HepG2 (cell line): ENCODE results near the gene CTBP1. TPM values are rescaled to one million over a fixed set of nuclear protein-coding genes. Genes with fewer than 3 reads are reported as not detected.

Source experiments
- ATAC-seq: fragments of 200-7000 bp; cut with Tn5 transposase; 3 replicates; pipeline ENCODE4 v1.9.1; 2020; ENCODE audit warnings: mild to moderate bottlenecking, moderate library complexity
- BruUV-seq: library from RNA; stranded (reverse); fragments of 400-500 nt; replicated peaks from 2 replicates; lab custom pipeline; 2021; lab: Mats Ljungman, UMichigan
- CTCF ChIA-PET: fragments of 300-600 bp; formaldehyde crosslinking; extraction: SDS; loops from one replicate; lab custom pipeline; 2021; ENCODE audit warnings: low total read pairs, inconsistent platforms, low intra/inter-chr PET ratio; lab: Yijun Ruan, JAX
- POLR2A ChIA-PET: fragments of 350-600 bp; sonication (Branson Sonifier 250); formaldehyde crosslinking; loops from one replicate; lab custom pipeline; 2020; ENCODE audit warnings: antibody characterized with exemption, inconsistent platforms; lab: Yijun Ruan, JAX
- DNase-seq: peaks from one replicate; pipeline ENCODE4 v3.0.0-alpha.2; 2015; ENCODE audit warnings: low spot score
- FAIRE-seq: peaks from 3 replicates; lab custom pipeline; 2011; peaks lifted over from hg19 to GRCh38; lab: Jason Lieb, UNC
- H2AFZ ChIP-seq: one replicate; pipeline ENCODE4 v1.6.1; 2011; ENCODE audit warnings: low read length, inconsistent platforms
- H3K27ac ChIP-seq: fragments of 300-600 bp; 3 replicates; pipeline ENCODE4 v1.8.0; 2011; ENCODE audit warnings: mixed run types, mild to moderate bottlenecking, mixed read lengths, low read length, inconsistent platforms; ENCODE audit not compliant: insufficient read depth; ENCODE audit errors: extremely low read length
- H3K27me3 ChIP-seq, 2 experiments: fragments of 200-600 bp in 1 of 2; 2 replicates in 1 of 2; 3 replicates in 1 of 2; pipeline versions ENCODE4 v1.6.0 to v1.8.0; 2011; ENCODE audit warnings: low read length in 2 of 2, mild to moderate bottlenecking in 2 of 2, moderate library complexity in 2 of 2, inconsistent platforms in 1 of 2; ENCODE audit not compliant: insufficient read depth in 2 of 2, control insufficient read depth in 1 of 2
- H3K36me3 ChIP-seq, 2 experiments: fragments of 200-600 bp in 1 of 2; replicated peaks in 1 of 2; 2 replicates in 1 of 2; 3 replicates in 1 of 2; pipeline versions ENCODE4 v1.5.1 to v1.8.0; 2011; ENCODE audit warnings: low read length in 2 of 2, inconsistent platforms in 1 of 2; ENCODE audit not compliant: insufficient read depth in 2 of 2, control insufficient read depth in 1 of 2
- H3K4me1 ChIP-seq: 2 replicates; pipeline ENCODE4 v1.5.1; 2012; ENCODE audit warnings: low read length, inconsistent platforms; ENCODE audit not compliant: insufficient read depth
- H3K4me2 ChIP-seq: 2 replicates; pipeline ENCODE4 v1.6.0; 2011; ENCODE audit warnings: low read depth, low read length, inconsistent platforms
- H3K4me3 ChIP-seq, 3 experiments: fragments of 200-600 bp in 1 of 3; sonication (generic), shearing (Covaris generic) in 1 of 3; replicated peaks in 1 of 3; 2 replicates each; pipeline ENCODE4 v1.5.1; 2011 to 2016; ENCODE audit warnings: low read length in 3 of 3, inconsistent platforms in 2 of 3, low read depth in 2 of 3, mild to moderate bottlenecking in 2 of 3, control low read depth in 1 of 3, mixed read lengths in 1 of 3; ENCODE audit not compliant: insufficient read depth in 1 of 3
- H3K79me2 ChIP-seq: one replicate; pipeline ENCODE4 v1.6.1; 2011; ENCODE audit warnings: low read length, inconsistent platforms; ENCODE audit not compliant: insufficient read depth
- H3K9ac ChIP-seq: 2 replicates; pipeline ENCODE4 v1.6.0; 2011; ENCODE audit warnings: mild to moderate bottlenecking, low read depth, low read length, inconsistent platforms; ENCODE audit not compliant: insufficient read depth
- H3K9me3 ChIP-seq: 2 replicates; pipeline ENCODE4 v1.5.1; 2012; ENCODE audit warnings: mild to moderate bottlenecking, low read length
- H4K20me1 ChIP-seq: 2 replicates; pipeline ENCODE4 v1.6.0; 2011; ENCODE audit warnings: inconsistent platforms, mild to moderate bottlenecking, low read length, moderate library complexity; ENCODE audit not compliant: insufficient read depth
- MED13 ChIP-seq: sonication (generic); formaldehyde crosslinking; IDR thresholded peaks from 2 replicates; pipeline ENCODE4 v1.5.0; 2020; ENCODE audit warnings: missing genetic modification reagents
- MYNN ChIP-seq: sonication (generic); formaldehyde crosslinking; IDR thresholded peaks from 2 replicates; pipeline ENCODE4 v1.4.0; 2020; ENCODE audit warnings: mild to moderate bottlenecking, low read depth, missing genetic modification reagents
- PITX1 ChIP-seq: sonication (generic); formaldehyde crosslinking; IDR thresholded peaks from 2 replicates; pipeline ENCODE4 v1.5.1; 2020; ENCODE audit warnings: mild to moderate bottlenecking, missing genetic modification reagents
- THYN1 ChIP-seq: sonication (generic); formaldehyde crosslinking; IDR thresholded peaks from 2 replicates; pipeline ENCODE4 v1.8.1; 2023; ENCODE audit warnings: low read depth, mild to moderate bottlenecking, moderate library complexity, missing genetic modification reagents, borderline replicate concordance
- ZNF234 ChIP-seq: sonication (generic); formaldehyde crosslinking; conservative IDR thresholded peaks from 2 replicates; pipeline ENCODE4 v1.5.1; 2020; ENCODE audit warnings: mild to moderate bottlenecking, missing genetic modification reagents
- ZNF292 ChIP-seq: sonication (generic); formaldehyde crosslinking; IDR thresholded peaks from 2 replicates; pipeline ENCODE4 v1.8.1; 2022; ENCODE audit warnings: mild to moderate bottlenecking, low read depth, missing genetic modification reagents, borderline replicate concordance
- ZNF33B ChIP-seq: sonication (generic); formaldehyde crosslinking; IDR thresholded peaks from 2 replicates; pipeline ENCODE4 v1.5.1; 2020; ENCODE audit warnings: mild to moderate bottlenecking, missing genetic modification reagents
- WGBS: methylation state at CpG from one replicate; pipeline ENCODE4 v1.1.6; 2017; ENCODE audit warnings: low lambda C conversion rate; 5-methylcytosine and 5-hydroxymethylcytosine counted together
- in situ Hi-C: cut with HindIII; loops from 2 replicates; pipeline ENCODE4 v1.10.0; 2017; ENCODE audit warnings: low pct_unique_long_range_greater_than_20kb; ENCODE audit not compliant: extremely low pct_ligation_motif_present
- intact Hi-C: fragments of 100-400 bp; cut with micrococcal nuclease; formaldehyde crosslinking; loops from one replicate; pipeline ENCODE4 v1.10.0; 2022; ENCODE audit not compliant: unreplicated experiment
- polyA plus RNA-seq, 8 experiments: library from polyadenylated mRNA; depleted of rRNA in 3 of 8; stranded (reverse) in 7 of 8; unstranded in 1 of 8; fragments of >200 nt; fragmentation: Illumina TruSeq in 4 of 8; extraction: Trizol in 4 of 8; gene quantifications; 2 replicates each; pipeline versions ENCODE4 v1.2.1 to v1.2.3, GENCODE V29; 2011 to 2016; ENCODE audit warnings: low read depth in 4 of 8, missing spikeins in 1 of 8, mixed read lengths in 1 of 8; ENCODE audit not compliant: insufficient read depth in 1 of 8
- total RNA-seq, 5 experiments: library from RNA; depleted of rRNA; stranded (reverse); fragments of >200 nt; fragmentation: Illumina TruSeq; extraction: Trizol; gene quantifications; 2 replicates each; pipeline ENCODE4 v1.2.3, GENCODE V29; 2016; ENCODE audit warnings: low read depth in 1 of 5
- TF ChIP-seq, protein P1 (sequence below): sonication (generic); formaldehyde crosslinking; IDR thresholded peaks from 2 replicates; pipeline ENCODE4 v1.8.0; 2022; ENCODE audit warnings: missing genetic modification reagents, mild to moderate bottlenecking, borderline replicate concordance
- TF ChIP-seq, protein P2 (sequence below): sonication (generic); formaldehyde crosslinking; conservative IDR thresholded peaks from 2 replicates; pipeline ENCODE4 v1.4.0; 2020; ENCODE audit warnings: missing genetic modification reagents
- TF ChIP-seq, protein P3 (sequence below): sonication (generic); formaldehyde crosslinking; IDR thresholded peaks from 2 replicates; pipeline ENCODE4 v1.4.0; 2020; ENCODE audit warnings: missing genetic modification reagents
- TF ChIP-seq, protein P4 (sequence below): sonication (generic); formaldehyde crosslinking; IDR thresholded peaks from 2 replicates; pipeline ENCODE4 v1.5.1; 2020; ENCODE audit warnings: mild to moderate bottlenecking, missing genetic modification reagents, moderate library complexity

CTBP1 gene
- total and polyA plus RNA-seq, 2 of the 13 experiments (the other 11 are each of a cell fraction or from before 2014, with no cell fraction given): 78.5 to 112 TPM

DNA sequence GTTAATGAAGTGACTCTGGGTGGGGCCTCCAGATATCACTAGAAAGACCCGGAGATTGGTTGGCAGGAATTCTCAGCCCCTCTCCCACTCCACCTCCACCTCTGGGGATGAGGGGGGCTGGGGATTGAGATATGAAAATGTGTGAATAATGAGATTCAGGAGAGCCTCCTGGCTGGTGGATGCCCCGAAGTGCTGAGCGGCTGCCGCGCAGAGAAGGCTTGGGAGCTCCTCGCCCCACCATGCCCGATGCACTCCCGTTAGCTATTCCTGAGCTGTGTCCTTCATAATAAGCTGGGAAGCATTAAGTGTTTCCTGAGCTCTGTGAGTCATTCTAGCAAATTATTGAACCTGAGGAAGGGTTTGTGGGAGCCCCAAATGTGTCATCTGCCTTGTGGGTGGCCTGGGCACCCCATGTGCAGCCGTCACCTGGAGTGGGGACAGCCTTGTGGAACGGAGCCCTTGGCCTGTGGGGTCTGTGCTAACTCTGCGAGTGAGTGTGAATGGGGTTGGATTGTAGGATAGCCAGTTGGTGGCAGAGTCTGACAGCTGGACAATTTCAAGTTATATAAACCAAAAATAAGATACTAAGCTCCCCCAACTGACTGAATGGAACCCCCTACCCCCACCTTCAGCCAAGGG is 36.3 kb upstream of the CTBP1 start (continued):
- TF ChIP-seq MED13 (CRISPR knock-in tag) (no peak), ZNF33B (CRISPR knock-in tag) (no peak)
- TF ChIP-seq, all 625 proteins: peak for 0

DNA sequence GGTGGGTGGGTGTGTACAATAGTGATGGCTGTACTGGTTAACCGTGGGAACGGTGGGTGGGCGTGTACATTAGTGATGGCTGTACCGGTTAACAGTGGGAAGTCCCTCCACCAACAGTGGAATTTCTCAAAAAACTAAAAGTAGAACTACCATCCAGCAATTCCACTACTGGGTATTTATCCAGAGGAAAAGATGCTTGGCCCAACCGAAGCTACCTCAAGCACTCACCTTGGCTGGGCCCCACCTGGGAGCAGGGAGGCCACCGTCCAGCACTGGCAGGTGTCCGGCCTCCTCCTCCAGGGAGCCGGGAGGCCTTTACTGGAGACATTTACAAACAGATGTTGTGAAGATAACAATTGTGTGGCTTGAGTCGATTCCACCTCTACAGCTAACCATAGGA is 34.8 kb upstream of the CTBP1 start:
- BruUV-seq: no TSS peak
- Histone ChIP-seq H3K4me2 (no peak overlapping the region), H3K4me1 (peaks cover 19% of the 10 kb centered on the region), H2AFZ (no peak overlapping the region), H3K79me2 (peaks cover 7% of the 10 kb centered on the region), H3K9me3 (peaks cover 5% of the 10 kb centered on the region; the same call in 1 of the 2 replicates), H3K27me3 (no peaks in the 10 kb centered on the region; a peak in 1 of 5 replicates), H3K9ac (no peak overlapping the region), H3K36me3 (no peaks in the 10 kb centered on the region), H3K4me3 (no peak overlapping the region), H4K20me1 (no peaks in the 10 kb centered on the region), H3K27ac (no peak overlapping the region)
- in situ Hi-C loops (no loop called here), intact Hi-C loops (no loop called here)
- DNase-seq (no peak), FAIRE-seq (no peak), ATAC-seq (no peak)
- WGBS: 51% methylated on average over 9 of the region's 9 CpGs
- CTCF ChIA-PET: no interaction called here
- POLR2A ChIA-PET: no interaction called here
- TF ChIP-seq, protein P1, sequence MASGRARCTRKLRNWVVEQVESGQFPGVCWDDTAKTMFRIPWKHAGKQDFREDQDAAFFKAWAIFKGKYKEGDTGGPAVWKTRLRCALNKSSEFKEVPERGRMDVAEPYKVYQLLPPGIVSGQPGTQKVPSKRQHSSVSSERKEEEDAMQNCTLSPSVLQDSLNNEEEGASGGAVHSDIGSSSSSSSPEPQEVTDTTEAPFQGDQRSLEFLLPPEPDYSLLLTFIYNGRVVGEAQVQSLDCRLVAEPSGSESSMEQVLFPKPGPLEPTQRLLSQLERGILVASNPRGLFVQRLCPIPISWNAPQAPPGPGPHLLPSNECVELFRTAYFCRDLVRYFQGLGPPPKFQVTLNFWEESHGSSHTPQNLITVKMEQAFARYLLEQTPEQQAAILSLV (CRISPR knock-in tag): no peak
- TF ChIP-seq PITX1 (CRISPR knock-in tag): no peak
- TF ChIP-seq ZNF234 (CRISPR knock-in tag): no peak
- TF ChIP-seq, protein P2, sequence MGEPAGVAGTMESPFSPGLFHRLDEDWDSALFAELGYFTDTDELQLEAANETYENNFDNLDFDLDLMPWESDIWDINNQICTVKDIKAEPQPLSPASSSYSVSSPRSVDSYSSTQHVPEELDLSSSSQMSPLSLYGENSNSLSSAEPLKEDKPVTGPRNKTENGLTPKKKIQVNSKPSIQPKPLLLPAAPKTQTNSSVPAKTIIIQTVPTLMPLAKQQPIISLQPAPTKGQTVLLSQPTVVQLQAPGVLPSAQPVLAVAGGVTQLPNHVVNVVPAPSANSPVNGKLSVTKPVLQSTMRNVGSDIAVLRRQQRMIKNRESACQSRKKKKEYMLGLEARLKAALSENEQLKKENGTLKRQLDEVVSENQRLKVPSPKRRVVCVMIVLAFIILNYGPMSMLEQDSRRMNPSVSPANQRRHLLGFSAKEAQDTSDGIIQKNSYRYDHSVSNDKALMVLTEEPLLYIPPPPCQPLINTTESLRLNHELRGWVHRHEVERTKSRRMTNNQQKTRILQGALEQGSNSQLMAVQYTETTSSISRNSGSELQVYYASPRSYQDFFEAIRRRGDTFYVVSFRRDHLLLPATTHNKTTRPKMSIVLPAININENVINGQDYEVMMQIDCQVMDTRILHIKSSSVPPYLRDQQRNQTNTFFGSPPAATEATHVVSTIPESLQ (CRISPR knock-in tag): no peak
- TF ChIP-seq ZNF292 (CRISPR knock-in tag): no peak
- no peak for TF ChIP-seq THYN1 (CRISPR knock-in tag)
- TF ChIP-seq, protein P3, sequence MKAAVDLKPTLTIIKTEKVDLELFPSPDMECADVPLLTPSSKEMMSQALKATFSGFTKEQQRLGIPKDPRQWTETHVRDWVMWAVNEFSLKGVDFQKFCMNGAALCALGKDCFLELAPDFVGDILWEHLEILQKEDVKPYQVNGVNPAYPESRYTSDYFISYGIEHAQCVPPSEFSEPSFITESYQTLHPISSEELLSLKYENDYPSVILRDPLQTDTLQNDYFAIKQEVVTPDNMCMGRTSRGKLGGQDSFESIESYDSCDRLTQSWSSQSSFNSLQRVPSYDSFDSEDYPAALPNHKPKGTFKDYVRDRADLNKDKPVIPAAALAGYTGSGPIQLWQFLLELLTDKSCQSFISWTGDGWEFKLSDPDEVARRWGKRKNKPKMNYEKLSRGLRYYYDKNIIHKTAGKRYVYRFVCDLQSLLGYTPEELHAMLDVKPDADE (CRISPR knock-in tag): no peak
- TF ChIP-seq MYNN: no peak
- TF ChIP-seq, protein P4, sequence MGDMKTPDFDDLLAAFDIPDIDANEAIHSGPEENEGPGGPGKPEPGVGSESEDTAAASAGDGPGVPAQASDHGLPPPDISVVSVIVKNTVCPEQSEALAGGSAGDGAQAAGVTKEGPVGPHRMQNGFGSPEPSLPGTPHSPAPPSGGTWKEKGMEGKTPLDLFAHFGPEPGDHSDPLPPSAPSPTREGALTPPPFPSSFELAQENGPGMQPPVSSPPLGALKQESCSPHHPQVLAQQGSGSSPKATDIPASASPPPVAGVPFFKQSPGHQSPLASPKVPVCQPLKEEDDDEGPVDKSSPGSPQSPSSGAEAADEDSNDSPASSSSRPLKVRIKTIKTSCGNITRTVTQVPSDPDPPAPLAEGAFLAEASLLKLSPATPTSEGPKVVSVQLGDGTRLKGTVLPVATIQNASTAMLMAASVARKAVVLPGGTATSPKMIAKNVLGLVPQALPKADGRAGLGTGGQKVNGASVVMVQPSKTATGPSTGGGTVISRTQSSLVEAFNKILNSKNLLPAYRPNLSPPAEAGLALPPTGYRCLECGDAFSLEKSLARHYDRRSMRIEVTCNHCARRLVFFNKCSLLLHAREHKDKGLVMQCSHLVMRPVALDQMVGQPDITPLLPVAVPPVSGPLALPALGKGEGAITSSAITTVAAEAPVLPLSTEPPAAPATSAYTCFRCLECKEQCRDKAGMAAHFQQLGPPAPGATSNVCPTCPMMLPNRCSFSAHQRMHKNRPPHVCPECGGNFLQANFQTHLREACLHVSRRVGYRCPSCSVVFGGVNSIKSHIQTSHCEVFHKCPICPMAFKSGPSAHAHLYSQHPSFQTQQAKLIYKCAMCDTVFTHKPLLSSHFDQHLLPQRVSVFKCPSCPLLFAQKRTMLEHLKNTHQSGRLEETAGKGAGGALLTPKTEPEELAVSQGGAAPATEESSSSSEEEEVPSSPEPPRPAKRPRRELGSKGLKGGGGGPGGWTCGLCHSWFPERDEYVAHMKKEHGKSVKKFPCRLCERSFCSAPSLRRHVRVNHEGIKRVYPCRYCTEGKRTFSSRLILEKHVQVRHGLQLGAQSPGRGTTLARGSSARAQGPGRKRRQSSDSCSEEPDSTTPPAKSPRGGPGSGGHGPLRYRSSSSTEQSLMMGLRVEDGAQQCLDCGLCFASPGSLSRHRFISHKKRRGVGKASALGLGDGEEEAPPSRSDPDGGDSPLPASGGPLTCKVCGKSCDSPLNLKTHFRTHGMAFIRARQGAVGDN (CRISPR knock-in tag): no peak
